H9 (cell line): ENCODE data around the gene KLHL14. TPM values are rescaled to one million over a fixed set of nuclear protein-coding genes. Genes with fewer than 3 reads are reported as not detected.

Experiments
- DNase-seq: peaks from one replicate; pipeline ENCODE4 v3.0.0-alpha.2; 2017
- H2AFZ ChIP-seq: one replicate; pipeline ENCODE4 v1.6.1; 2013; ENCODE audit warnings: mild to moderate bottlenecking, low read length, control low read depth, moderate library complexity
- H2AK5ac ChIP-seq: 2 replicates; pipeline ENCODE4 v1.6.1; 2013; ENCODE audit warnings: low read length, control low read depth, mixed read lengths; ENCODE audit not compliant: insufficient read length
- H2BK120ac ChIP-seq: one replicate; pipeline ENCODE4 v1.6.1; 2013; ENCODE audit warnings: low read depth, mild to moderate bottlenecking, low read length, control low read depth, inconsistent platforms; ENCODE audit not compliant: poor library complexity, severe bottlenecking
- H2BK12ac ChIP-seq: 2 replicates; pipeline ENCODE4 v1.6.1; 2013; ENCODE audit warnings: low read length, control low read depth, mixed read lengths, low read depth; ENCODE audit not compliant: insufficient read length
- H2BK15ac ChIP-seq: 2 replicates; pipeline ENCODE4 v1.6.1; 2013; ENCODE audit warnings: low read depth, low read length, control low read depth
- H2BK20ac ChIP-seq: one replicate; pipeline ENCODE4 v1.6.1; 2013; ENCODE audit warnings: low read depth, mild to moderate bottlenecking, low read length, control low read depth, inconsistent platforms; ENCODE audit not compliant: poor library complexity, severe bottlenecking
- H2BK5ac ChIP-seq: 2 replicates; pipeline ENCODE4 v1.6.1; 2013; ENCODE audit warnings: low read length, control low read depth, mixed read lengths; ENCODE audit not compliant: insufficient read length
- H3K14ac ChIP-seq: 2 replicates; pipeline ENCODE4 v1.6.1; 2013; ENCODE audit warnings: low read length, control low read depth; ENCODE audit not compliant: insufficient read depth
- H3K18ac ChIP-seq: 2 replicates; pipeline ENCODE4 v1.6.1; 2013; ENCODE audit warnings: low read depth, mild to moderate bottlenecking, mixed read lengths, low read length, control low read depth; ENCODE audit not compliant: insufficient read length
- H3K23ac ChIP-seq: 2 replicates; pipeline ENCODE4 v1.6.1; 2013; ENCODE audit warnings: low read length, control low read depth, mixed read lengths, low read depth; ENCODE audit not compliant: insufficient read length
- H3K23me2 ChIP-seq: 2 replicates; pipeline ENCODE4 v1.6.1; 2013; ENCODE audit warnings: low read depth, mild to moderate bottlenecking, mixed read lengths, low read length, control low read depth; ENCODE audit not compliant: insufficient read length, poor library complexity, severe bottlenecking
- H3K27ac ChIP-seq: 2 replicates; pipeline ENCODE4 v1.5.1; 2013; ENCODE audit warnings: low read length, control low read depth, mixed read lengths, low read depth; ENCODE audit not compliant: insufficient read length
- H3K27me3 ChIP-seq: 2 replicates; pipeline ENCODE4 v1.6.1; 2013; ENCODE audit warnings: low read length, control low read depth, inconsistent platforms; ENCODE audit not compliant: insufficient read depth
- H3K4ac ChIP-seq: 2 replicates; pipeline ENCODE4 v1.6.1; 2013; ENCODE audit warnings: low read depth, mild to moderate bottlenecking, control low read depth, inconsistent platforms, low read length, moderate library complexity
- H3K4me1 ChIP-seq: 2 replicates; pipeline ENCODE4 v1.6.1; 2013; ENCODE audit warnings: low read length, control low read depth, inconsistent platforms; ENCODE audit not compliant: insufficient read depth
- H3K4me2 ChIP-seq: 2 replicates; pipeline ENCODE4 v1.6.1; 2013; ENCODE audit warnings: low read length, control low read depth, mixed read lengths; ENCODE audit not compliant: insufficient read length, insufficient read depth
- H3K56ac ChIP-seq: 2 replicates; pipeline ENCODE4 v1.6.1; 2013; ENCODE audit warnings: low read depth, mild to moderate bottlenecking, mixed read lengths, low read length, control low read depth; ENCODE audit not compliant: insufficient read length
- H3K79me1 ChIP-seq: 2 replicates; pipeline ENCODE4 v1.6.1; 2013; ENCODE audit warnings: low read depth, mild to moderate bottlenecking, moderate library complexity, low read length, control low read depth, inconsistent platforms; ENCODE audit not compliant: insufficient read depth, poor library complexity, severe bottlenecking
- H3K79me2 ChIP-seq: 2 replicates; pipeline ENCODE4 v1.6.1; 2013; ENCODE audit warnings: low read length, control low read depth, inconsistent platforms; ENCODE audit not compliant: insufficient read depth
- H3K9ac ChIP-seq: 2 replicates; pipeline ENCODE4 v1.6.1; 2013; ENCODE audit warnings: low read length, control low read depth, mixed read lengths; ENCODE audit not compliant: insufficient read length; ENCODE audit errors: extremely low read depth
- H3K9me3 ChIP-seq: one replicate; pipeline ENCODE4 v1.6.1; 2013; ENCODE audit warnings: low read depth, low read length, inconsistent platforms; ENCODE audit not compliant: control insufficient read depth
- H3T11ph ChIP-seq: one replicate; pipeline ENCODE4 v1.6.1; 2013; ENCODE audit warnings: mild to moderate bottlenecking, low read length, control low read depth, inconsistent platforms
- H4K20me1 ChIP-seq: one replicate; pipeline ENCODE4 v1.6.1; 2013; ENCODE audit not compliant: control insufficient read depth, insufficient read length, insufficient read depth
- H4K5ac ChIP-seq: 2 replicates; pipeline ENCODE4 v1.6.1; 2013; ENCODE audit warnings: low read depth, mild to moderate bottlenecking, mixed read lengths, low read length, control low read depth; ENCODE audit not compliant: insufficient read length
- H4K8ac ChIP-seq: replicated peaks from 2 replicates; pipeline ENCODE4 v1.6.1; 2013; ENCODE audit warnings: low read length, control low read depth, mixed read lengths, low read depth; ENCODE audit not compliant: insufficient read length
- H4K91ac ChIP-seq: 2 replicates; pipeline ENCODE4 v1.6.1; 2013; ENCODE audit warnings: low read depth, mild to moderate bottlenecking, moderate library complexity, mixed read lengths, low read length, control low read depth; ENCODE audit not compliant: insufficient read length
- H3K27ac Mint-ChIP-seq, 3 experiments: 2 replicates in 2 of 3; 3 replicates in 1 of 3; pipeline ENCODE4 v1.8.0; 2020 to 2021; ENCODE audit warnings: mixed read lengths in 3 of 3, mild to moderate bottlenecking in 1 of 3, moderate library complexity in 1 of 3
- H3K27me3 Mint-ChIP-seq: 2 replicates; pipeline ENCODE4 v1.8.0; 2021; ENCODE audit warnings: low read depth, mild to moderate bottlenecking, moderate library complexity, mixed read lengths
- H3K36me3 Mint-ChIP-seq, 3 experiments: 2 replicates in 2 of 3; 3 replicates in 1 of 3; pipeline ENCODE4 v1.8.0; 2020 to 2021; ENCODE audit warnings: low read depth in 3 of 3, mixed read lengths in 3 of 3; ENCODE audit not compliant: insufficient read depth in 1 of 3
- H3K4me1 Mint-ChIP-seq, 2 experiments: 2 replicates each; pipeline ENCODE4 v1.8.0; 2020; ENCODE audit warnings: mixed read lengths in 2 of 2
- H3K4me3 Mint-ChIP-seq, 2 experiments: 2 replicates in 1 of 2; 3 replicates in 1 of 2; pipeline ENCODE4 v1.8.0; 2020 to 2021; ENCODE audit warnings: mild to moderate bottlenecking in 2 of 2, mixed read lengths in 2 of 2, moderate library complexity in 1 of 2
- H3K9me3 Mint-ChIP-seq, 2 experiments: 2 replicates in 1 of 2; 3 replicates in 1 of 2; pipeline ENCODE4 v1.8.0; 2020; ENCODE audit warnings: mild to moderate bottlenecking in 2 of 2, mixed read lengths in 2 of 2, moderate library complexity in 1 of 2
- CTCF ChIP-seq: fragments of 200-600 bp; sonication (generic); conservative IDR thresholded peaks from 3 replicates; pipeline ENCODE4 v1.8.0; 2021; ENCODE audit warnings: antibody characterized with exemption, mild to moderate bottlenecking
- WGBS: extraction: QIAGEN DNeasy Blood & Tissue Kit; methylation state at CpG from one replicate; pipeline ENCODE4 v1.1.7; 2013; ENCODE audit warnings: missing lambda C conversion rate, low lambda C conversion rate, mixed read lengths; ENCODE audit not compliant: insufficient read length; ENCODE audit errors: extremely low coverage; 5-methylcytosine and 5-hydroxymethylcytosine counted together
- total RNA-seq: library from RNA; stranded (reverse); gene quantifications from 2 replicates; pipeline ENCODE4 v1.2.1, GENCODE V29; 2021

The KLHL14 gene
- total RNA-seq, 1 experiment from 2014 or later, result 1.0 TPM

- Mint-ChIP-seq H3K27me3 (no peaks in the 10 kb centered on the region), H3K36me3 (peaks cover 0 to 4% (median 2%) of the 10 kb centered on the region in 3 experiments; a peak in 3 of 7 replicates), H3K4me1 (peaks cover 17 to 18% of the 10 kb centered on the region in 2 experiments), H3K27ac (no peak overlapping the region), H3K9me3 (no peaks in the 10 kb centered on the region; a peak in 1 of 5 replicates), H3K4me3 (no peak overlapping the region)
- Histone ChIP-seq H2AK5ac (no peak overlapping the region), H2BK15ac (no peak overlapping the region), H3K4me1 (no peaks in the 10 kb centered on the region), H3K27me3 (no peaks in the 10 kb centered on the region), H4K20me1 (no peaks in the 10 kb centered on the region), H2BK20ac (no peak overlapping the region), H3K23me2 (no peaks in the 10 kb centered on the region), H3K9ac (no peak overlapping the region), H2AFZ (no peak overlapping the region), H3K79me2 (no peaks in the 10 kb centered on the region), H3K23ac (no peak overlapping the region), H3K14ac (no peak overlapping the region), H2BK12ac (no peak overlapping the region), H4K8ac (no peak overlapping the region), H3K27ac (no peak overlapping the region), H3T11ph (no peak overlapping the region), H3K9me3 (no peaks in the 10 kb centered on the region), H4K91ac (no peak overlapping the region), H3K79me1 (no peaks in the 10 kb centered on the region), H3K4ac (no peak overlapping the region), H3K18ac (no peak overlapping the region), H2BK5ac (no peak overlapping the region), H2BK120ac (no peak overlapping the region), H3K56ac (no peak overlapping the region), H3K4me2 (no peak overlapping the region), H4K5ac (no peak overlapping the region)
- no CpG with 5 or more reads among the region's 2 CpGs for WGBS
- no peak for DNase-seq
- TF ChIP-seq CTCF, result no peak
Measured at GRCh38 chr18:32734442-32734841, 38.4 kb downstream of the KLHL14 start.
